ENCODE results near the gene ECSCR.

GRCh38 chr5:139456776-139457175 lies 5.8 kb downstream of the ECSCR start:
- TF ChIP-seq GATA2 (IDR thresholded peaks at IDR 0.05; ENCODE audit: low read depth, low read length) (no peak), GATA3 (IDR thresholded peaks at IDR 0.05; ENCODE audit: low read depth, low read length) (no peak)
